ENCODE results near the gene TTLL4.

GRCh38 chr2:218719457-218719856 is 8.8 kb downstream of the TTLL4 start:
- TF ChIP-seq POLR2A (IDR thresholded peaks at IDR 0.05): no peak
- TF ChIP-seq, protein P1, sequence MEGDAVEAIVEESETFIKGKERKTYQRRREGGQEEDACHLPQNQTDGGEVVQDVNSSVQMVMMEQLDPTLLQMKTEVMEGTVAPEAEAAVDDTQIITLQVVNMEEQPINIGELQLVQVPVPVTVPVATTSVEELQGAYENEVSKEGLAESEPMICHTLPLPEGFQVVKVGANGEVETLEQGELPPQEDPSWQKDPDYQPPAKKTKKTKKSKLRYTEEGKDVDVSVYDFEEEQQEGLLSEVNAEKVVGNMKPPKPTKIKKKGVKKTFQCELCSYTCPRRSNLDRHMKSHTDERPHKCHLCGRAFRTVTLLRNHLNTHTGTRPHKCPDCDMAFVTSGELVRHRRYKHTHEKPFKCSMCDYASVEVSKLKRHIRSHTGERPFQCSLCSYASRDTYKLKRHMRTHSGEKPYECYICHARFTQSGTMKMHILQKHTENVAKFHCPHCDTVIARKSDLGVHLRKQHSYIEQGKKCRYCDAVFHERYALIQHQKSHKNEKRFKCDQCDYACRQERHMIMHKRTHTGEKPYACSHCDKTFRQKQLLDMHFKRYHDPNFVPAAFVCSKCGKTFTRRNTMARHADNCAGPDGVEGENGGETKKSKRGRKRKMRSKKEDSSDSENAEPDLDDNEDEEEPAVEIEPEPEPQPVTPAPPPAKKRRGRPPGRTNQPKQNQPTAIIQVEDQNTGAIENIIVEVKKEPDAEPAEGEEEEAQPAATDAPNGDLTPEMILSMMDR (IDR thresholded peaks at IDR 0.05): no peak

Data from testis (tissue), 2 donors.